ENCODE data around the gene TSPAN9.

DNA sequence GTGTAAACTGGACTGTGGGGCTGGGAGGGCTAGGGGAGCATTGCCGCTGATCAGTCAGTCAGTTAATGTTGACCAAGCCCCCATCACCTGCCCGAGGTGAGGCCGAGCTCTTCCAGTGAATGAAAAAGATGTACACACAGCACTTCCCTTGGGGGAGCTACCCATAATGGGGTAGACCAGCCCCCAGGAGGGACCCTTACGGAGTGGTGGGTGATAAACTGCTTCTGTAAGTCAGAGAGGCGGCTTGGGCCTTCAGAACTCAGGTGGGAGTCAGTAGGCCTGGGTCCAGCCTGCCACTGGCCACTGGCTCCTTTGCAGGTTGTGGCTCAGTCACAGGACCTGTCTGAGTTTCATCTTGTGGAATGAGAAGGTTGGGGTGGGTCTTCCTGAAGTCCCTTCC is 43.5 kb downstream of the TSPAN9 start:
- TF ChIP-seq, protein P1, sequence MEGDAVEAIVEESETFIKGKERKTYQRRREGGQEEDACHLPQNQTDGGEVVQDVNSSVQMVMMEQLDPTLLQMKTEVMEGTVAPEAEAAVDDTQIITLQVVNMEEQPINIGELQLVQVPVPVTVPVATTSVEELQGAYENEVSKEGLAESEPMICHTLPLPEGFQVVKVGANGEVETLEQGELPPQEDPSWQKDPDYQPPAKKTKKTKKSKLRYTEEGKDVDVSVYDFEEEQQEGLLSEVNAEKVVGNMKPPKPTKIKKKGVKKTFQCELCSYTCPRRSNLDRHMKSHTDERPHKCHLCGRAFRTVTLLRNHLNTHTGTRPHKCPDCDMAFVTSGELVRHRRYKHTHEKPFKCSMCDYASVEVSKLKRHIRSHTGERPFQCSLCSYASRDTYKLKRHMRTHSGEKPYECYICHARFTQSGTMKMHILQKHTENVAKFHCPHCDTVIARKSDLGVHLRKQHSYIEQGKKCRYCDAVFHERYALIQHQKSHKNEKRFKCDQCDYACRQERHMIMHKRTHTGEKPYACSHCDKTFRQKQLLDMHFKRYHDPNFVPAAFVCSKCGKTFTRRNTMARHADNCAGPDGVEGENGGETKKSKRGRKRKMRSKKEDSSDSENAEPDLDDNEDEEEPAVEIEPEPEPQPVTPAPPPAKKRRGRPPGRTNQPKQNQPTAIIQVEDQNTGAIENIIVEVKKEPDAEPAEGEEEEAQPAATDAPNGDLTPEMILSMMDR (IDR thresholded peaks at IDR 0.05) = no peak
- no peak for TF ChIP-seq POLR2A (IDR thresholded peaks at IDR 0.05)

All from heart left ventricle (tissue), 13 donors.